OCI-LY1 (cell line): ENCODE measurements around the gene TEN1.
A peak's percentile ranks its signal among the peaks of the same experiment; 100 is the strongest.

Source experiments
- H2AFZ ChIP-seq: fragments of 200-600 bp; sonication (generic), shearing (Covaris generic); 2 replicates; pipeline ENCODE4 v1.6.0; 2014; ENCODE audit warnings: antibody characterized with exemption, mild to moderate bottlenecking, low read length
- H3F3A ChIP-seq: fragments of 200-600 bp; sonication (generic), shearing (Covaris generic); 2 replicates; pipeline ENCODE4 v1.6.0; 2014; ENCODE audit warnings: mild to moderate bottlenecking, antibody characterized with exemption, low read length, moderate library complexity; ENCODE audit not compliant: insufficient read depth
- H3K27ac ChIP-seq: fragments of 200-600 bp; sonication (generic); 2 replicates; pipeline ENCODE4 v1.5.1; 2014; ENCODE audit warnings: low read length, mixed run types, mild to moderate bottlenecking, low read depth; ENCODE audit not compliant: poor library complexity, severe bottlenecking
- H3K27me3 ChIP-seq: fragments of 200-600 bp; sonication (generic); 2 replicates; pipeline ENCODE4 v1.6.0; 2014; ENCODE audit warnings: antibody characterized with exemption, mild to moderate bottlenecking, low read length, moderate library complexity; ENCODE audit not compliant: insufficient read depth
- H3K36me3 ChIP-seq: fragments of 200-600 bp; sonication (generic); 2 replicates; pipeline ENCODE4 v1.6.1; 2014; ENCODE audit warnings: mild to moderate bottlenecking, antibody characterized with exemption, low read length, moderate library complexity, mixed read lengths; ENCODE audit not compliant: insufficient read depth
- H3K4me1 ChIP-seq: fragments of 200-600 bp; sonication (generic); 2 replicates; pipeline ENCODE4 v1.5.1; 2014; ENCODE audit warnings: mild to moderate bottlenecking, low read length, moderate library complexity; ENCODE audit not compliant: insufficient read depth, severe bottlenecking
- H3K4me2 ChIP-seq: fragments of 200-600 bp; sonication (generic), shearing (Covaris generic); 2 replicates; pipeline ENCODE4 v1.6.1; 2014; ENCODE audit warnings: low read length
- H3K4me3 ChIP-seq: fragments of 200-600 bp; sonication (generic); 2 replicates; pipeline ENCODE4 v1.5.1; 2014; ENCODE audit warnings: low read length, low read depth, mild to moderate bottlenecking, mixed read lengths; ENCODE audit not compliant: poor library complexity, severe bottlenecking
- H3K79me2 ChIP-seq: fragments of 200-600 bp; shearing (Covaris generic); 2 replicates; pipeline ENCODE4 v1.6.1; 2016; ENCODE audit warnings: mixed run types, low read length, mixed read lengths; ENCODE audit not compliant: insufficient read depth
- H3K9ac ChIP-seq: fragments of 200-600 bp; sonication (generic), shearing (Covaris generic); 2 replicates; pipeline ENCODE4 v1.6.1; 2014; ENCODE audit warnings: mild to moderate bottlenecking, low read length, mixed read lengths
- H3K9me2 ChIP-seq: fragments of 200-600 bp; sonication (generic), shearing (Covaris generic); 2 replicates; pipeline ENCODE4 v1.6.1; 2014; ENCODE audit warnings: low read depth, mild to moderate bottlenecking, low read length, mixed read lengths
- H3K9me3 ChIP-seq: fragments of 200-600 bp; shearing (Covaris generic); 2 replicates; pipeline ENCODE4 v1.6.1; 2014; ENCODE audit warnings: low read length, mixed read lengths
- H4K20me1 ChIP-seq: fragments of 200-600 bp; sonication (generic), shearing (Covaris generic); 2 replicates; pipeline ENCODE4 v1.6.0; 2016; ENCODE audit warnings: mild to moderate bottlenecking, low read length; ENCODE audit not compliant: insufficient read depth
- EZH2 ChIP-seq: fragments of 200-600 bp; sonication (generic), shearing (Covaris generic); IDR thresholded peaks from 2 replicates; pipeline ENCODE4 v1.8.0; 2017; ENCODE audit warnings: borderline replicate concordance, mixed run types, mild to moderate bottlenecking, antibody characterized with exemption, low read length, moderate library complexity, mixed read lengths
- TF ChIP-seq, protein P1 (sequence below): fragments of 200-600 bp; sonication (generic), shearing (Covaris generic); IDR thresholded peaks from 2 replicates; pipeline ENCODE4 v1.5.1; 2017; ENCODE audit warnings: mild to moderate bottlenecking, antibody characterized with exemption, low read length, moderate library complexity, mixed read lengths

The TEN1 gene

GRCh38 chr17:76032073-76032779 is 53.2 kb downstream of the TEN1 start:
- Histone ChIP-seq H3K4me2 (no peak overlapping the region), H3K27me3 (no peaks in the 10 kb centered on the region), H3K9me2 (no peaks in the 10 kb centered on the region), H3K36me3 (no peaks in the 10 kb centered on the region), H3K27ac (no peak overlapping the region), H4K20me1 (no peaks in the 10 kb centered on the region), H2AFZ (no peak overlapping the region), H3K79me2 (no peaks in the 10 kb centered on the region), H3K4me1 (peaks cover 10% of the 10 kb centered on the region), H3F3A (no peaks in the 10 kb centered on the region), H3K9me3 (no peaks in the 10 kb centered on the region), H3K4me3 (no peak overlapping the region), H3K9ac (no peak overlapping the region)
- TF ChIP-seq, protein P1, sequence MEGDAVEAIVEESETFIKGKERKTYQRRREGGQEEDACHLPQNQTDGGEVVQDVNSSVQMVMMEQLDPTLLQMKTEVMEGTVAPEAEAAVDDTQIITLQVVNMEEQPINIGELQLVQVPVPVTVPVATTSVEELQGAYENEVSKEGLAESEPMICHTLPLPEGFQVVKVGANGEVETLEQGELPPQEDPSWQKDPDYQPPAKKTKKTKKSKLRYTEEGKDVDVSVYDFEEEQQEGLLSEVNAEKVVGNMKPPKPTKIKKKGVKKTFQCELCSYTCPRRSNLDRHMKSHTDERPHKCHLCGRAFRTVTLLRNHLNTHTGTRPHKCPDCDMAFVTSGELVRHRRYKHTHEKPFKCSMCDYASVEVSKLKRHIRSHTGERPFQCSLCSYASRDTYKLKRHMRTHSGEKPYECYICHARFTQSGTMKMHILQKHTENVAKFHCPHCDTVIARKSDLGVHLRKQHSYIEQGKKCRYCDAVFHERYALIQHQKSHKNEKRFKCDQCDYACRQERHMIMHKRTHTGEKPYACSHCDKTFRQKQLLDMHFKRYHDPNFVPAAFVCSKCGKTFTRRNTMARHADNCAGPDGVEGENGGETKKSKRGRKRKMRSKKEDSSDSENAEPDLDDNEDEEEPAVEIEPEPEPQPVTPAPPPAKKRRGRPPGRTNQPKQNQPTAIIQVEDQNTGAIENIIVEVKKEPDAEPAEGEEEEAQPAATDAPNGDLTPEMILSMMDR: peak; percentile 7; the same call in 1 of the 2 replicates
- no peak for TF ChIP-seq EZH2

DNA sequence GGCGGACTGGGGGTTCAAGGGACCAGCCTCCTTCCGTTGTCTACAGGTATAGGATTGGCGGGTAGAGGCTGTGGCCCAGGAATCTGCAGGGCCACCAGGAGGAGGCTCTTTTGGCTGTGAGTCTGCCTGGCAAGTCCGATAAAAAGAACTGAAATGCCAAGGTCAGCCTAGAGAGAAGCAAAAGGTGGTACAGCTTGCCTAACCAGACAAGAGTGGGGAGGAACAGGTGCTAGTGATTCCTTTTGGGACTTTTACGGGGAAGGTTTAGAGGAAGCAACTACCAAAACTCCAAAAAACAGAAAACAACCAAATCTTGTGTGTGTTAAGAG is 53.7 kb downstream of the TEN1 start:
- Histone ChIP-seq H3K9me2 (no peaks in the 10 kb centered on the region), H3K27ac (no peak overlapping the region), H3K4me2 (no peak overlapping the region), H3K9me3 (no peaks in the 10 kb centered on the region), H3K79me2 (no peaks in the 10 kb centered on the region), H3K36me3 (no peaks in the 10 kb centered on the region), H2AFZ (no peak overlapping the region), H3K27me3 (no peaks in the 10 kb centered on the region), H3K4me3 (no peak overlapping the region), H3K4me1 (peaks cover 10% of the 10 kb centered on the region), H3K9ac (no peak overlapping the region), H3F3A (no peaks in the 10 kb centered on the region), H4K20me1 (no peaks in the 10 kb centered on the region)
- TF ChIP-seq EZH2: no peak
- TF ChIP-seq, protein P1: no peak

- H3K27me3 ChIP-seq: no peaks in the 10 kb centered on the region
- no peaks in the 10 kb centered on the region for H3K9me2 ChIP-seq
- no peaks in the 10 kb centered on the region for H3K79me2 ChIP-seq
- no peaks in the 10 kb centered on the region for H4K20me1 ChIP-seq
- no peak for TF ChIP-seq EZH2
- TF ChIP-seq, protein P1: no peak
- no peak overlapping the region for H3K4me3 ChIP-seq
- H3K27ac ChIP-seq: no peak overlapping the region
- no peak overlapping the region for H3K4me2 ChIP-seq
- H3F3A ChIP-seq: no peaks in the 10 kb centered on the region
- peaks cover under 1% of the 10 kb centered on the region; the same call in 1 of the 2 replicates for H3K36me3 ChIP-seq
- H3K4me1 ChIP-seq: peaks cover 10% of the 10 kb centered on the region
- H3K9me3 ChIP-seq: no peaks in the 10 kb centered on the region
- no peak overlapping the region for H3K9ac ChIP-seq
- H2AFZ ChIP-seq: no peak overlapping the region
These were observed 54.1 kb downstream of the TEN1 start for GRCh38 chr17:76033139-76033538.
